K562 (cell line): ENCODE data around the gene AP1G1. TPM values are rescaled to one million over a fixed set of nuclear protein-coding genes. Genes with fewer than 3 reads are reported as not detected.

Experiments
- ATAC-seq: fragments of 200-7000 bp; cut with Tn5 transposase; 3 replicates; pipeline ENCODE4 v1.9.1; 2020; ENCODE audit warnings: moderate library complexity
- BruUV-seq: library from RNA; stranded (reverse); fragments of 400-500 nt; replicated peaks from 2 replicates; lab custom pipeline; 2021; lab: Mats Ljungman, UMichigan
- CTCF ChIA-PET: fragments of 300-600 bp; formaldehyde crosslinking; extraction: SDS; loops from one replicate; lab custom pipeline; 2021; ENCODE audit warnings: low intra/inter-chr PET ratio; lab: Yijun Ruan, JAX
- POLR2A ChIA-PET: fragments of 300-600, 350-650 bp; sonication (Branson Sonifier 250); formaldehyde crosslinking; extraction: SDS; loops from one replicate; lab custom pipeline; 2021; ENCODE audit warnings: antibody characterized with exemption, inconsistent platforms; lab: Yijun Ruan, JAX
- DNase-seq, 4 experiments: peaks; one replicate each; pipeline versions ENCODE4 v3.0.0 to v3.0.0-alpha.2; 2011 to 2018; ENCODE audit warnings: low spot score in 3 of 4, mixed read lengths in 3 of 4; ENCODE audit errors: extremely low read depth in 1 of 4
- FAIRE-seq: peaks from 2 replicates; lab custom pipeline; 2011; peaks lifted over from hg19 to GRCh38; lab: Jason Lieb, UNC
- H2AFZ ChIP-seq: 2 replicates; pipeline ENCODE4 v1.6.0; 2011; ENCODE audit warnings: low read depth, low read length, control low read depth, inconsistent platforms
- H3K27ac ChIP-seq: fragments of 200-600 bp; 3 replicates; pipeline ENCODE4 v1.8.0; 2011; ENCODE audit warnings: low read depth, mild to moderate bottlenecking, control low read depth, inconsistent platforms, low read length, moderate library complexity, mixed read lengths; ENCODE audit errors: extremely low read depth
- H3K27me3 ChIP-seq, 2 experiments: fragments of 300-600 bp in 1 of 2; 2 replicates in 1 of 2; 3 replicates in 1 of 2; pipeline versions ENCODE4 v1.6.0 to v1.8.0; 2011; ENCODE audit warnings: inconsistent platforms in 2 of 2, low read length in 2 of 2, mild to moderate bottlenecking in 1 of 2, mixed read lengths in 1 of 2, moderate library complexity in 1 of 2; ENCODE audit not compliant: control insufficient read depth in 2 of 2, insufficient read depth in 2 of 2
- H3K36me3 ChIP-seq: fragments of 300-600 bp; 3 replicates; pipeline ENCODE4 v1.8.0; 2011; ENCODE audit warnings: mild to moderate bottlenecking, low read length, inconsistent platforms; ENCODE audit not compliant: control insufficient read depth, insufficient read depth
- H3K4me1 ChIP-seq, 2 experiments: fragments of 200-600 bp in 1 of 2; replicated peaks in 1 of 2; 2 replicates in 1 of 2; 3 replicates in 1 of 2; pipeline versions ENCODE4 v1.5.1 to v1.8.0; 2011; ENCODE audit warnings: inconsistent platforms in 2 of 2, low read length in 2 of 2, mild to moderate bottlenecking in 1 of 2, mixed read lengths in 1 of 2, moderate library complexity in 1 of 2; ENCODE audit not compliant: control insufficient read depth in 2 of 2, insufficient read depth in 2 of 2
- H3K4me2 ChIP-seq: 2 replicates; pipeline ENCODE4 v1.6.1; 2011; ENCODE audit warnings: low read length, control low read depth, inconsistent platforms, mixed read lengths; ENCODE audit not compliant: insufficient read depth
- H3K4me3 ChIP-seq: fragments of 200-600 bp; sonication (generic), shearing (Covaris generic); 2 replicates; pipeline ENCODE4 v1.5.1; 2016; ENCODE audit warnings: control low read depth, inconsistent platforms
- H3K79me2 ChIP-seq: fragments of 200-600 bp; 3 replicates; pipeline ENCODE4 v1.8.0; 2011; ENCODE audit warnings: low read length, inconsistent platforms; ENCODE audit not compliant: control insufficient read depth, insufficient read depth
- H3K9ac ChIP-seq, 2 experiments: 2 replicates each; pipeline versions ENCODE4 v1.6.0 to v1.6.1; 2011; ENCODE audit warnings: low read depth in 2 of 2, low read length in 2 of 2, control low read depth in 1 of 2, inconsistent platforms in 1 of 2, mild to moderate bottlenecking in 1 of 2, mixed read lengths in 1 of 2; ENCODE audit not compliant: insufficient read depth in 1 of 2
- H3K9me1 ChIP-seq: one replicate; pipeline ENCODE4 v1.6.0; 2011; ENCODE audit warnings: inconsistent platforms, mild to moderate bottlenecking, low read length, moderate library complexity; ENCODE audit not compliant: control insufficient read depth, insufficient read depth
- H3K9me3 ChIP-seq: replicated peaks from 2 replicates; pipeline ENCODE4 v1.5.1; 2011; ENCODE audit warnings: low read depth, low read length, inconsistent platforms; ENCODE audit not compliant: control insufficient read depth, insufficient read depth
- H4K20me1 ChIP-seq: replicated peaks from 2 replicates; pipeline ENCODE4 v1.6.1; 2011; ENCODE audit warnings: low read length, inconsistent platforms, mixed read lengths; ENCODE audit not compliant: control insufficient read depth, insufficient read depth
- GABPA ChIP-seq: fragments of 200-800 bp; sonication (Bioruptor generic); conservative IDR thresholded peaks from 2 replicates; pipeline ENCODE4 v1.6.1; 2016; ENCODE audit warnings: low read depth, missing genetic modification characterization, missing compliant biosample characterization
- GTF2F1 ChIP-seq: IDR thresholded peaks from 2 replicates; pipeline ENCODE4 v1.6.1; 2011; ENCODE audit warnings: low read depth, low read length, improper control_type of control experiment
- MEF2A ChIP-seq: IDR thresholded peaks from 2 replicates; pipeline ENCODE4 v1.6.1; 2011; ENCODE audit warnings: low read depth, mild to moderate bottlenecking, low read length, moderate library complexity; ENCODE audit not compliant: control insufficient read depth
- ZBTB26 ChIP-seq: fragments of 450-650 bp; formaldehyde crosslinking; IDR thresholded peaks from 2 replicates; pipeline ENCODE4 v1.4.0; 2022; ENCODE audit warnings: missing genetic modification characterization
- WGBS: fragments of 100-300 bp; shearing (Covaris generic); methylation state at CpG from one replicate; pipeline ENCODE4 v1.1.6; 2016; ENCODE audit warnings: low coverage, mixed read lengths; ENCODE audit not compliant: insufficient coverage; ENCODE audit errors: missing lambda C conversion rate; 5-methylcytosine and 5-hydroxymethylcytosine counted together
- in situ Hi-C: fragments of 300-500 bp; cut with MboI; formaldehyde crosslinking; loops from 4 replicates; pipeline ENCODE4 v1.15.0; 2018; ENCODE audit warnings: inconsistent platforms, mixed read lengths
- intact Hi-C: fragments of 100-400 bp; cut with micrococcal nuclease; formaldehyde crosslinking; loops from 2 replicates; pipeline ENCODE4 v1.14.2; 2022
- polyA plus RNA-seq, 8 experiments: library from polyadenylated mRNA; depleted of rRNA in 4 of 8; stranded (reverse) in 5 of 8; unstranded in 3 of 8; fragments of >200 nt; fragmentation: Nextera tagmentation in 2 of 8; fragmentation: Illumina TruSeq in 1 of 8; extraction: Ambion mirVana in 2 of 8; extraction: Trizol in 1 of 8; gene quantifications; 2 replicates each; pipeline versions ENCODE4 v1.2.1 to v1.2.3, GENCODE V29; 2011 to 2014; ENCODE audit warnings: inconsistent platforms in 1 of 8, missing spikeins in 1 of 8
- total RNA-seq, 7 experiments: library from RNA; depleted of rRNA in 6 of 7; stranded (reverse); fragments of >200 nt in 6 of 7; fragmentation: Illumina TruSeq in 2 of 7; extraction: Trizol in 2 of 7; gene quantifications; 2 replicates each; pipeline versions ENCODE4 v1.2.1 to v1.2.3, GENCODE V29; 2011 to 2021; ENCODE audit warnings: low replicate concordance in 1 of 7
- TF ChIP-seq, protein P1 (sequence below): sonication (generic); formaldehyde crosslinking; IDR thresholded peaks from 2 replicates; pipeline ENCODE4 v1.8.0; 2023; ENCODE audit warnings: missing genetic modification reagents, mild to moderate bottlenecking, borderline replicate concordance
- TF ChIP-seq, protein P2 (sequence below), 2 experiments: fragments of 450-650 bp in 1 of 2; sonication (generic) in 1 of 2; formaldehyde crosslinking in 1 of 2; IDR thresholded peaks in 1 of 2; conservative IDR thresholded peaks in 1 of 2; 2 replicates each; pipeline versions ENCODE4 v1.6.1 to v1.8.1; 2016 to 2023; ENCODE audit warnings: mild to moderate bottlenecking in 2 of 2, moderate library complexity in 2 of 2, inconsistent platforms in 1 of 2, missing genetic modification reagents in 1 of 2

The AP1G1 gene
- total and polyA plus RNA-seq, 9 of the 15 experiments (the other 6 are each of a cell fraction or from before 2014, with no cell fraction given), result 7.0 to 59.2 (median 42.0) TPM

- TF ChIP-seq, protein P1, sequence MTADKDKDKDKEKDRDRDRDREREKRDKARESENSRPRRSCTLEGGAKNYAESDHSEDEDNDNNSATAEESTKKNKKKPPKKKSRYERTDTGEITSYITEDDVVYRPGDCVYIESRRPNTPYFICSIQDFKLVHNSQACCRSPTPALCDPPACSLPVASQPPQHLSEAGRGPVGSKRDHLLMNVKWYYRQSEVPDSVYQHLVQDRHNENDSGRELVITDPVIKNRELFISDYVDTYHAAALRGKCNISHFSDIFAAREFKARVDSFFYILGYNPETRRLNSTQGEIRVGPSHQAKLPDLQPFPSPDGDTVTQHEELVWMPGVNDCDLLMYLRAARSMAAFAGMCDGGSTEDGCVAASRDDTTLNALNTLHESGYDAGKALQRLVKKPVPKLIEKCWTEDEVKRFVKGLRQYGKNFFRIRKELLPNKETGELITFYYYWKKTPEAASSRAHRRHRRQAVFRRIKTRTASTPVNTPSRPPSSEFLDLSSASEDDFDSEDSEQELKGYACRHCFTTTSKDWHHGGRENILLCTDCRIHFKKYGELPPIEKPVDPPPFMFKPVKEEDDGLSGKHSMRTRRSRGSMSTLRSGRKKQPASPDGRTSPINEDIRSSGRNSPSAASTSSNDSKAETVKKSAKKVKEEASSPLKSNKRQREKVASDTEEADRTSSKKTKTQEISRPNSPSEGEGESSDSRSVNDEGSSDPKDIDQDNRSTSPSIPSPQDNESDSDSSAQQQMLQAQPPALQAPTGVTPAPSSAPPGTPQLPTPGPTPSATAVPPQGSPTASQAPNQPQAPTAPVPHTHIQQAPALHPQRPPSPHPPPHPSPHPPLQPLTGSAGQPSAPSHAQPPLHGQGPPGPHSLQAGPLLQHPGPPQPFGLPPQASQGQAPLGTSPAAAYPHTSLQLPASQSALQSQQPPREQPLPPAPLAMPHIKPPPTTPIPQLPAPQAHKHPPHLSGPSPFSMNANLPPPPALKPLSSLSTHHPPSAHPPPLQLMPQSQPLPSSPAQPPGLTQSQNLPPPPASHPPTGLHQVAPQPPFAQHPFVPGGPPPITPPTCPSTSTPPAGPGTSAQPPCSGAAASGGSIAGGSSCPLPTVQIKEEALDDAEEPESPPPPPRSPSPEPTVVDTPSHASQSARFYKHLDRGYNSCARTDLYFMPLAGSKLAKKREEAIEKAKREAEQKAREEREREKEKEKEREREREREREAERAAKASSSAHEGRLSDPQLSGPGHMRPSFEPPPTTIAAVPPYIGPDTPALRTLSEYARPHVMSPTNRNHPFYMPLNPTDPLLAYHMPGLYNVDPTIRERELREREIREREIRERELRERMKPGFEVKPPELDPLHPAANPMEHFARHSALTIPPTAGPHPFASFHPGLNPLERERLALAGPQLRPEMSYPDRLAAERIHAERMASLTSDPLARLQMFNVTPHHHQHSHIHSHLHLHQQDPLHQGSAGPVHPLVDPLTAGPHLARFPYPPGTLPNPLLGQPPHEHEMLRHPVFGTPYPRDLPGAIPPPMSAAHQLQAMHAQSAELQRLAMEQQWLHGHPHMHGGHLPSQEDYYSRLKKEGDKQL, result no peak
- TF ChIP-seq ZBTB26, result no peak
- TF ChIP-seq GABPA (tag), result no peak
Observed at GRCh38 chr16:71851746-71852145, 43.1 kb upstream of the AP1G1 start (continued).

DNA sequence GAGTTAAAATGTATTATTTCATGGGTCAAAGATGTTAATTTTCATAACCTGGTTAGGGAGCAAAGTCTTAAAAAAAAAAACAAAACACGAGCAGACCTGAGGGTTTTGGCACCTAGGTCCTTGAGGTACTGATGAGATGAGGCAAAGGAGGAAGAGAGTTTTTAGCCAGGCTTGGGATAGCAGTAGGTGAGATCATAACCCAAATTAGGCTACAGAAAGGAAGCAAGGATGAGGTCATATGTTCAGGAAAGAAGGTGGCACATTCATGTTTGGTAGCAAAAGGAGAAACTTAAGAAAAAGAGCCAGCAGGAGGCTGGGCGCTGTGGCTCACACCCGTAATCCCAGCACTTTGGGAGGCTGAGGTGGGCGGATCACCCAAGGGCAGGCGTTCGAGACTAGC, 40.0 kb upstream of the AP1G1 start:
- no peak overlapping the region for H3K4me3 ChIP-seq
- no peak overlapping the region for H2AFZ ChIP-seq
- WGBS, result 95% methylated on average over 6 of the region's 6 CpGs
- FAIRE-seq (no peak), DNase-seq (no peak), ATAC-seq (no peak)
- intact Hi-C loops, result loop anchor here (5.0 kb wide), 1 partner anchor 41 kb away; the partner anchor contains the start of gene AP1G1
- BruUV-seq, result no TSS peak
- no peak overlapping the region for H3K27ac ChIP-seq
- H3K4me2 ChIP-seq, result no peak overlapping the region
- no peaks in the 10 kb centered on the region for H3K27me3 ChIP-seq
- peaks cover 2% of the 10 kb centered on the region for H4K20me1 ChIP-seq
- peaks cover 23% of the 10 kb centered on the region for H3K79me2 ChIP-seq
- H3K36me3 ChIP-seq, result peaks cover 54% of the 10 kb centered on the region
- peaks cover 2% of the 10 kb centered on the region for H3K9me1 ChIP-seq
- H3K9me3 ChIP-seq, result no peaks in the 10 kb centered on the region
- ChIA-PET CTCF (no interaction called here), POLR2A (interaction anchor here (0.7 kb wide), 1 partner anchor 24 kb away, joined by 3 read pairs; no protein-coding TSS in a partner anchor)
- no peak overlapping the region for H3K9ac ChIP-seq
- in situ Hi-C loops, result no loop called here
- H3K4me1 ChIP-seq, result peaks cover 0 to 10% of the 10 kb centered on the region in 2 experiments; a peak in 2 of 5 replicates
- TF ChIP-seq, protein P2, sequence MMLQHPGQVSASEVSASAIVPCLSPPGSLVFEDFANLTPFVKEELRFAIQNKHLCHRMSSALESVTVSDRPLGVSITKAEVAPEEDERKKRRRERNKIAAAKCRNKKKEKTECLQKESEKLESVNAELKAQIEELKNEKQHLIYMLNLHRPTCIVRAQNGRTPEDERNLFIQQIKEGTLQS (IDR thresholded peaks at IDR 0.05), result 0 out of 2 replicates have a peak, but pooled peaks have one; percentile 20
- TF ChIP-seq, protein P2 (CRISPR knock-in tag; conservative IDR thresholded peaks at IDR 0.05), result no peak
- TF ChIP-seq MEF2A (peak; percentile 81; the same call in 1 of the 2 replicates), GTF2F1 (no peak)
- TF ChIP-seq, all 486 proteins: peak for 2
